ENCODE results near the gene CYP1A1. TPM values are rescaled to one million over a fixed set of nuclear protein-coding genes. Genes with fewer than 3 reads are reported as not detected.

CYP1A1 gene
- total RNA-seq, 1 donor from 2014 or later = 0.27 TPM

DNA sequence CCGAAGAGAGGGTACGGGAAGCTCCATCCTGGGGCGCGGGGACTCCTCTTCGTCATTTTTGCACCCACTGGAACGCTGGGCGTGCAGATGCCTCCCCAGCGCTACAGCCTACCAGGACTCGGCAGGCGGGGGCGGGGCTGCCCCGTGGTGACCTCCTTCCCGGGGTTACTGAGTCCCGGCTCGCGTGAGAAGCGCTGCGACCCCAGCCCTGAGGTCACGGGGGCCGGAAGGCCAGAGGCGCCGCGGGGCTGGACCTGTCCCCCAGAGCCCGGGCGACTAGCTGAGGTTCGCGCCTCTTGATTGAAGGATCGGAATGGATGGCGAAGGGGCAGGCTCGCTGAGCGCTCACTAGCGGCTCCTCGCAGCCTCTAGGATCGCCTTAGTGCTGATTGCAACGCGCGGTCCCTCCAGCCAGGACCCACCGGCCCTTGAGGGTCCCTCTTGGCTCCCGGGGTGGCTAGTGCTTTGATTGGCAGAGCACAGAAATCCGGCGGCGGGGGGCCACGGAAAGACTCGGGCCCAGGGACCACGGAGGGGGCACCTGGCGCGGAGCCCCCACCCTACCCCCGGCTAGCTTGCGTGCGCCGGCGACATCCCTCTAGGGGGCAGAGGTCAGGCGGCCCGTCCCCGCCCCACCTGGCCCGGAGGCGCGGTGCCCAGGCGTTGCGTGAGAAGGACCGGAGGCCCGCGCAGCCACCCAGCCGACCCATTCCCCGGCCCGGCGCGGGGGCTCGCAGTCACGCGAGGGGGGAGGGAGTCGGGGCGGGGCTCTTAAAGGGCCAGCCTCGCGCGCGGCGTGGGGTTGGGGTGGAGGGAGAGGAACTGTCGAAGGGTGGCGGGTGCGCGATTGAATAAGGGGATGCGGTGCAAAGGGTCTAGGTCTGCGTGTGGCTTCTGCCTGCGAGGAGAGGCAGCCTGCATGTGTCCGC is 781 bp upstream of the CYP1A1 start:
- H3K27ac Mint-ChIP-seq = no peak overlapping the region
- no peaks in the 10 kb centered on the region for H3K36me3 Mint-ChIP-seq
- TF ChIP-seq, protein P1, sequence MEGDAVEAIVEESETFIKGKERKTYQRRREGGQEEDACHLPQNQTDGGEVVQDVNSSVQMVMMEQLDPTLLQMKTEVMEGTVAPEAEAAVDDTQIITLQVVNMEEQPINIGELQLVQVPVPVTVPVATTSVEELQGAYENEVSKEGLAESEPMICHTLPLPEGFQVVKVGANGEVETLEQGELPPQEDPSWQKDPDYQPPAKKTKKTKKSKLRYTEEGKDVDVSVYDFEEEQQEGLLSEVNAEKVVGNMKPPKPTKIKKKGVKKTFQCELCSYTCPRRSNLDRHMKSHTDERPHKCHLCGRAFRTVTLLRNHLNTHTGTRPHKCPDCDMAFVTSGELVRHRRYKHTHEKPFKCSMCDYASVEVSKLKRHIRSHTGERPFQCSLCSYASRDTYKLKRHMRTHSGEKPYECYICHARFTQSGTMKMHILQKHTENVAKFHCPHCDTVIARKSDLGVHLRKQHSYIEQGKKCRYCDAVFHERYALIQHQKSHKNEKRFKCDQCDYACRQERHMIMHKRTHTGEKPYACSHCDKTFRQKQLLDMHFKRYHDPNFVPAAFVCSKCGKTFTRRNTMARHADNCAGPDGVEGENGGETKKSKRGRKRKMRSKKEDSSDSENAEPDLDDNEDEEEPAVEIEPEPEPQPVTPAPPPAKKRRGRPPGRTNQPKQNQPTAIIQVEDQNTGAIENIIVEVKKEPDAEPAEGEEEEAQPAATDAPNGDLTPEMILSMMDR (IDR thresholded peaks at IDR 0.05; ENCODE audit: unreplicated experiment) = no peak
- no peaks in the 10 kb centered on the region for H3K9me3 Mint-ChIP-seq
- peaks cover 4% of the 10 kb centered on the region for H3K4me1 Mint-ChIP-seq
- DNase-seq (ENCODE audit: low spot score in 2 of 2, unreplicated experiment in 2 of 2) = no peak
- peak overlapping the region; percentile 64 for H3K4me3 Mint-ChIP-seq
- H3K27me3 Mint-ChIP-seq (ENCODE audit: low read depth) = peaks cover 72% of the 10 kb centered on the region

DNA sequence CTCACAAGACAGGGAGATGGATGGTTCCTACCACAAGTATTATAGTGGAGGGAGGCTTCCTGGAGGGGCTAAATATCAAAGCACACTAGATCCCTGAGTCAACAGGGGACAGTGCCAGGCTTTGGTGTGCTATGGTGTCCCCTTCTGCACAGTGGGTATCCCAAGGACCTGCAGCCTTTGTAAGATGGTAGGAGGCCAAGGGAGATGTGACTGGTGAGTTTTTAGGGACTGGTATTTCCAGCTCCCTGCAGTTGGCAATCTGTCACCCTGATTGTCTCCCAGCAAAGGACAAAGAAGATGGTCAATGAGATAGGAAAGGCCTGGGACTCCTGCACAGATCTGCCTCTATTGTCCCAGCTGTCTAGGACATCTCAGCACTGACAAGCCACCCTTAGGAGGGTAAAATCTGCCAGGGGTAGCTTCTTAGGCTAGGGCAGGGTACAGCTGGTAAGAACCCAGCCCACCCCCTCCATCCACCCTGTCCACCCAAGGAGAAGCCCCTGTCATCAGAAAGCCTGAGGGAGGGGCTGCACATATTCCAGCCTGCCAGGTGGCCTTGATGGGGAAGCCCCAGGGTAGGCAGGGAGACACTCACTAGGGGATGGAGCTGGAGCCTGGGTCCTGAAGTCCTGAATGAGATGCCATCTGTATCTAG is 631 bp downstream of the CYP1A1 start:
- H3K9me3 Mint-ChIP-seq = no peaks in the 10 kb centered on the region

DNA sequence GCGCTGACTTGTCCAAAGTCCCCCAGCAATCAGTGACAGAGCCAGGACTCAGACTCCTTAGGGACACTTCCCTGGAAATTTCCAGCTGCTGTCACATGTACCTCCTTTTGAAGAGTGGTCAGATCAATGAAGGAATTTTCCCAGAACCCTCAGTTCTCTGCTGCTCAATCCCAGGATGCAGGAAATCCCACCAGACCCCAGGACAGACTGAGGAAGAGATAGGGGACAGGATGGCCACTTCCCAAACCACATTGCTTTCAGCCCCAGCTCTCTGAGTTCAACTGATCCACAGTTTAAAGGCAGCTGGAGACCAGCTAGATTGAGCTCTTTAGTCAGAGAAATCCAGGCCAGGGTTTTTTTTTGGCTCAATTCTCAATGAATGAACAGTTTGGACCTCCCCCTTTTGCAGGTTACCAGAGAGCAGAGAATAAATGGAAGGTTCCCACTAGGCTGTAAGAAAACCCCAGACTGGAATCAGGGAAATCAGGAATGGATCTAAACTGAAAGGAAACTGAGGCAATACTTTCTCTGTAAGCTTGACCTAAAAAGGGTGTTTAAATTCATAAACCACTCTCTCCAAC is 1.5 kb downstream of the CYP1A1 start:
- Mint-ChIP-seq H3K36me3 (no peaks in the 10 kb centered on the region), H3K4me1 (peaks cover 4% of the 10 kb centered on the region), H3K27ac (no peak overlapping the region), H3K4me3 (no peak overlapping the region), H3K9me3 (no peaks in the 10 kb centered on the region), H3K27me3 (ENCODE audit: low read depth) (peaks cover 68% of the 10 kb centered on the region)
- TF ChIP-seq, protein P1 (IDR thresholded peaks at IDR 0.05; ENCODE audit: unreplicated experiment) = no peak
- DNase-seq (ENCODE audit: low spot score in 2 of 2, unreplicated experiment in 2 of 2) = no peak

More for the DNA sequence above, 631 bp downstream of the CYP1A1 start:
- no peaks in the 10 kb centered on the region for H3K36me3 Mint-ChIP-seq
- H3K4me1 Mint-ChIP-seq = peaks cover 4% of the 10 kb centered on the region
- H3K4me3 Mint-ChIP-seq = peak overlapping the region; percentile 64
- TF ChIP-seq, protein P1 (IDR thresholded peaks at IDR 0.05; ENCODE audit: unreplicated experiment) = no peak
- DNase-seq (ENCODE audit: low spot score in 2 of 2, unreplicated experiment in 2 of 2) = no peak
- no peak overlapping the region for H3K27ac Mint-ChIP-seq
- peaks cover 66% of the 10 kb centered on the region for H3K27me3 Mint-ChIP-seq (ENCODE audit: low read depth)

DNA sequence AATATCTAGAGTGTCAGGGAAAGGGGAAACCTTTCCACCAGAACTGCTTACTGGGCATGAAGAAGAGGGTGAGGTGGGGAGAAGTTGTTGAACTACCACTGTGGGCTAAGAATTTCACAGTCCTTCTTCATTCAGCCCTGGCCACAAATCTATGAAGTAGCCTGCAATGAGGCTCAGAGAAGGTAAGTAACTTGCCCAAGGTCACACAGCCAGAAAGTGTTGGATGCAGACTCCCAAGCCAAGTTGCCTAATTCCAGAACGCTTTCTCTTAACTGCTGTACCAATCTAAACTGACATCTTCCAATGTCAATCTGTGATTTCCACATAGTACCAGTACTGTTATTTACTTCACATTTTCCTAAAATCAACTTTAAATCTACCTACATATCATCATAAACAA is 2.1 kb downstream of the CYP1A1 start:
- no peaks in the 10 kb centered on the region for H3K36me3 Mint-ChIP-seq
- no peaks in the 10 kb centered on the region for H3K9me3 Mint-ChIP-seq
- no peak for DNase-seq (ENCODE audit: low spot score in 2 of 2, unreplicated experiment in 2 of 2)
- TF ChIP-seq, protein P1 (IDR thresholded peaks at IDR 0.05; ENCODE audit: unreplicated experiment) = no peak
- no peak overlapping the region for H3K27ac Mint-ChIP-seq
- no peak overlapping the region for H3K4me3 Mint-ChIP-seq
- H3K4me1 Mint-ChIP-seq = peaks cover 4% of the 10 kb centered on the region
- peaks cover 70% of the 10 kb centered on the region for H3K27me3 Mint-ChIP-seq (ENCODE audit: low read depth)

DNA sequence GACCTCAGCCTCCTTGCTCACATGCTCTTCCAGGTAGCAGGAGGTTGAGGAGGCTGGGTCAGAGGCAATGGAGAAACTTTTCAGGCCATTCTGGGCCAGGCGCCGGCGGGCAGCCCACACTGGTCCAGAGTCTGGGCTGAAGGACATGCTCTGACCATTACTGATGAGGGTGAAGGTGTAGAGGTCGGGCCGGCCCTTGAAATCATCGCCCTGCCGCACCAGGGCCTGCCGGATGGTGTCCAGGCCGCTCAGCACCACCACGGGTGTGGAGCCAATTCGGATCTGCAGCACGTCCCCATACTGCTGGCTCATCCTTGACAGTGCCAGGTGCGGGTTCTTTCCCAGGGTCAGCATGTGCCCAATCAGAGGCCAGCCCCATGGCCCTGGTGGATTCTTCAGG is 2.7 kb downstream of the CYP1A1 start:
- Mint-ChIP-seq H3K27ac (no peak overlapping the region), H3K27me3 (ENCODE audit: low read depth) (peaks cover 69% of the 10 kb centered on the region)
- TF ChIP-seq, protein P1 (IDR thresholded peaks at IDR 0.05; ENCODE audit: unreplicated experiment) = no peak

More for the DNA sequence above, 2.7 kb downstream of the CYP1A1 start:
- Mint-ChIP-seq H3K9me3 (no peaks in the 10 kb centered on the region), H3K36me3 (no peaks in the 10 kb centered on the region), H3K4me1 (peaks cover 4% of the 10 kb centered on the region), H3K4me3 (no peak overlapping the region)
- no peak for DNase-seq (ENCODE audit: low spot score in 2 of 2, unreplicated experiment in 2 of 2)
